Stimulated activated CD4-positive, alpha-beta T cell treated with anti-CD3 and anti-CD28 coated beads, TNF-alpha, amount 100 ng/mL, for 4 hours (primary cell): Measurements from ENCODE around the gene SRGAP3.

ENCODE experiments used
- DNase-seq, 3 experiments: peaks; one replicate each; pipeline ENCODE4 v3.0.0-alpha.2; 2020; ENCODE audit warnings: low read depth in 3 of 3

The SRGAP3 gene

DNA sequence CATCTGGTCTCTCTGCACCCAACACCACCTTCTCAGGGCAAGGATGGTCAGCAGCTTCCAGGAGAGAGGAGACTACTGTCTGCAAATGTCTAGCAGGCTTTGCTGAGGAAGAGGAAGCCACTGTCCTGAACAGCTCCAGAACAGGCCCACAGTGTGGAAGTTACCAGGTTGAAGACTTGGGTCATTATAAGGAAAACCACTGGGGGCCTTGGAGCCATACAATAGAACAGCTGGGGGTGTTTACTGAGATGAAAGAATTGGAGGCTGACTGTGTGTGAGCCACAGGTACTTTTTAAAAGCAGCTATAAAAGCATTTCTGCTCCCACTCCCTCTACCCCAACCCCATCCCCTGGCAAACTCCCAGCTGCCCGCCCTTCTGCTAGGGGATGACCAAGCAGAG is 24.2 kb downstream of the SRGAP3 start:
- no peak for DNase-seq

DNA sequence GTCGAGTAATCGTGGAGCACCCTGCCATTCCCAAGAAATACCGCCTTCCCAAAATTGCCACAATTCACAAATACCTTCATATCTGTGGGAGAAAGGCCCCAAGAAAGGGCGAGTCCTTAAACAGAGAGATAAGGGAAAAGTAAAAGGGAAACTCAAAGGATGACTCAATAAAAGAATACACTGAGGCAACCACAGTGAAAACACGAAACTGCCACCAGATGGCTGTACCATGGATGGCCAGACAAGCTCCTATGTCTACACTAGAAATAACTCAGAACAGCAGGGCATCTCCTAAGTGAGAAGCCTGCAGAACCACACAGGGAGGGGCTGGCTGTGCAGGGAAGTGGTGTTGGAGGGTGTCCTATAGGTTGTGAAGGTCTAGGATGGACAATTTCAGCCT is 25.0 kb downstream of the SRGAP3 start:
- DNase-seq: no peak

DNA sequence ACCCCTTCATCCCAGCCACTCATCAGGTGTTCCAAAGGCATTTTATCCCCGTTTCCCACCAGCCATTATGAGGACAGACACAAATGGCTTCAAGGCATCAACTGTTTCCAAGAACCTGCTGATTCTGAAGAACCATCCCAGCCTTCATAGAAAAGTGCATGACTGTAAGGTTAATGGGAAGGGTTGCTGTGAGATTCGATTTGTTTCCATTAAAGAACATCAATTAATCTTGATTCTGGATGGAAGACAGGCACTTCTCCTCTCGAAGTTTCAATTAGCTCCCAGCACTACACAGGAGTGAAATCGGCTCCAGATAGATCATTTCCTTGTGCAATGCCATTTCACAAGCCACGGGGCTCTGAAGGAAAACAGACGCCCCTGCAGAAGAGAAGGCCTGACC is 25.8 kb downstream of the SRGAP3 start:
- no peak for DNase-seq

DNA sequence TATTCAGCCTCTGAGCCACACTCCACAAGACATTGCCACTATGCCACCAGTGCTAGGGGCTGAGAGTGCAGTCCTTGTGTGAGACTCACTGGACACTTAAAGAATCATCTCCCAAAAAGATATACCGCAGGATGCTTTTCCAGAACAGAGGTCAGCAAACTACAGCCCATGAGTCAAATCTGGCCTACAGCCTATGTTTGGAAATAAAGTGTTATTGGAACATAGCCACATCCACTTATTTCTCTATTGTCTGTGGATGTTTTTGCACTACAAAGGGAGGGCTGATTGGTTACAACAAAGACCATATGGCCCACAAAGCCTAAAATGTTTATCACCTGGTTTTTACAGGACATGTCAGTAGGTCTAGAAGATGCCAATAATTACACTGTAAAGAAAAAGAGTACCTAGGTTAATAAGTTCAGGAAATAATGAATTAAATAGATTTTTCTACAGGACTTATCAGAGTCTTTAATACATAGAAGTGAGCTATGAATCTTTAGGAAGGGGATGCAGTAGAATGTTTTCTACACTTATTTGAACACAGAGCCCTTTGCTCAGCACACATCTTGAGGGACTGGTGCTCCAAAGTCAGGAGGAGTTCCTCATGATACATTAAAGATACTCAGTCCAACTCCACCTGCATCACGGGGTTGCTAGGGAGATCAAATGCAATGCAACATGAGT is 26.3 kb downstream of the SRGAP3 start:
- DNase-seq: no peak

DNA sequence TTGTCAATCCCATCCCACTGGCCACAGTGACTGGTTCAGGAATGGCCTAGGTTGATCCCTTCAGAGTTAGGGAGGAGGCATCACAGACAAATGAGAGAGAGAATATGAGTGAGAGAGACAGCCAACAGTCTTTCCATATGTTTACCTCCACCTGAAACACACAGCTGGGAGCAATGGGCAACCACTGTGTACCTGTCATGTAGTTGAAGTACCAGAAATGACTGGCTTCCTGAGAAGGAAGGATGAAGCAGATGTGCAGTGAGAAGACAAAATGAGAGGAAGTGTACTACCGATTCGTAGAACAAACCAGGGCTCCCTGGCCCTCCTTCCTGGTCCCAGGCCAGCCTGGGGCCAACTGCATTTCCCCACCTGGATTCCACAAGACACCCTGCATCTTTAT is 27.4 kb downstream of the SRGAP3 start:
- DNase-seq: no peak

DNA sequence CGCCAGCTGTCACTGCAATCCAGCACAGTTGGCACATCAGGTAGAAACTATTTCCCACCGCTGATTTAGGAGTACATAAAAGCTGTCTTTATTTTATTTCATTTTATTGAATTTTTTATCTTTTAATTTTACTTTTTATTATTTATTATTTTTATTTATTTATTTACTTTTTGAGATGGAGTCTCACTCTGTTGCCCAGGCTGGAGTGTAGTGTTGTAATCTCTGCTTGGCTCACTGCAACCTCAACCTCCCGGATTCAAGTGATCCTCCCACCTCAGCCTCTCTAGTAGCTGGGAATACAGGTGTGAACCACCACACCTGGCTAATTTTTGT is 31.0 kb downstream of the SRGAP3 start:
- no peak for DNase-seq

DNA sequence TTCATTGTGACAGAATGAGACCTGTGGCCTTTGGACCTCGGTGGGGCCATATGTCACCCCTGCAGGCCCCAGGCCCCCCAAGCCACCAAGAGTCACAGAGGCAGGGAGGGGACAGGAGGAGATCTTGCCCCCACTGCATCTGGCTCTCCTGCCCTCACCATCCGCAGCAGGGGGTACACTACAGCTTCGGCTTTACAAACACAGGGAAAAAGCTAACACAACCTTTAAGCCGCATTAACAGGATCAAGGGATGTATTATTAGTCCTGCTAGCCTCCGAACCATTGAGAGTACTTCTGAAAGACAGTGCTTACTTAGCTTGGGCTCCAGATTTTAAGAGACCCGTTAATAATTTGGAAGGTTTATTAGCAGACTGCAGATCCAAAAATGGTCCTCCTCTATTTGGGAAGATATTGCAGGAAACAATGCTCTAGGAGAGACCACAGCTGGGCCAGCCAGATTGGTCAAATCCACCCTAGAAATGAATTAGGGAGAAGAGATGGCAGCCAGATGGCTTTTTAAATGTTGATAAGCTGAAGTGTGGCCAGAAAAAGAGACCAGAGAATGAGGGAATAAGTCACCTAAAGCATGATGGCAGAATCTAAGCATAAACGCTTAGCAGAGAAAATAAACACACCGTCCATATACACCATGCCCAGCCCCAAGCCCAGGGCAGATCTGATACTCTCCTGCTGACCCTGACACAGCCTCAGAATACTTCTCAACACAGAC is 31.5 kb downstream of the SRGAP3 start:
- DNase-seq: no peak

DNA sequence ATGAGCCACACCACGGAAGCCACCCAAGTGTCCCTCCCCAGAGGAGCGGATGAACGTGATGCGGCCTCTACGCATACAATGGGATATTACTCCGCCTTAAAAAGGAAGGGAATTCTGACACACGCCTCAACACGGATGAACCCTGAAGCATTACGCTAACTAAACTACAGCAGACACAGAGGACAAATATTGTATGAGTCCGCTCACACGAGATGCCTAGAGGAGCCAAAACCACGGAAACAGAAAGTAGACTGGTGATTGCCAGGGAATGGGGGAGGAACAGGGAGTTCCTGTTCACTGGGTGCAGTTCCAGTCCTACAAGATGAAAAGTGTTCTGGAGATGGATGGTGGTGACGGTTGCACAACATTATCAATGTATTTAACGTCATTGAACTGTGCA is 32.7 kb downstream of the SRGAP3 start:
- no peak for DNase-seq

DNA sequence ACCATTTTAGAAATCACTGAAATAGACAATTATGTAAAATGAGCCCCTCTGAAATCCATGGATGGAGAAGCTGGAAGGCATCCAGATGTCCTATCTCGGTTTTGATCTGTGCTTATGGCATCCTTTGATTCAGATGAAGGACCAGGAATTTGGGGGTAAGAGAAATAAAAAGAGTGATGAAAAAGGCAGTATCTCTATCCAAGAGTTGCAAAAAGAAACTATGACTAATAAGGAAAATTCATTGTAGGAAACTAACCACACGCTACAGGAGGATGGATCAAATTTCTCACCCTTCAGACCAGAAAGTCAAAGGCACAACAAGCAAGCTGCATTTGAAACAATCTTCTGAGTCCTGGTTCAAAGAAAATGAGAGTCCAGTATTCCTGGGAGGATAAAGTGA is 34.8 kb downstream of the SRGAP3 start:
- no peak for DNase-seq

DNA sequence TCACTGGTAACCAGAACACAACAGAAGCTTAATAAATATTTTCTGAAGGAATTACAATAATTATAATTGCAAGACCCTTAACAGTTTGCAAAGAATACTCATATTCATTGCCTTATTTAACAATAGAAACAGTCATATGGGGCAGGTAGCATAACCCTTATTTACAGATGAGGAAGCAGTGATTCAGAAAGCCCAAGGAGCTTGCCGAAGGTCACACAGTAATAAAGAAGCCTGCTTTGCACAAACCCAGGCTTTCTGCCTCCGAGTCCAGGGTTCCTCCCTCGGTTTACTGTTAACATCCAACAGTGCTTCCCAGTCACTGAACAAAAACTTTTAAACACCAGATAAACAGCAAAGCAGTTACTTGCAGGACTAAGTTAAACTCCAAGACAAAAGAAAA is 35.3 kb downstream of the SRGAP3 start:
- DNase-seq: no peak

DNA sequence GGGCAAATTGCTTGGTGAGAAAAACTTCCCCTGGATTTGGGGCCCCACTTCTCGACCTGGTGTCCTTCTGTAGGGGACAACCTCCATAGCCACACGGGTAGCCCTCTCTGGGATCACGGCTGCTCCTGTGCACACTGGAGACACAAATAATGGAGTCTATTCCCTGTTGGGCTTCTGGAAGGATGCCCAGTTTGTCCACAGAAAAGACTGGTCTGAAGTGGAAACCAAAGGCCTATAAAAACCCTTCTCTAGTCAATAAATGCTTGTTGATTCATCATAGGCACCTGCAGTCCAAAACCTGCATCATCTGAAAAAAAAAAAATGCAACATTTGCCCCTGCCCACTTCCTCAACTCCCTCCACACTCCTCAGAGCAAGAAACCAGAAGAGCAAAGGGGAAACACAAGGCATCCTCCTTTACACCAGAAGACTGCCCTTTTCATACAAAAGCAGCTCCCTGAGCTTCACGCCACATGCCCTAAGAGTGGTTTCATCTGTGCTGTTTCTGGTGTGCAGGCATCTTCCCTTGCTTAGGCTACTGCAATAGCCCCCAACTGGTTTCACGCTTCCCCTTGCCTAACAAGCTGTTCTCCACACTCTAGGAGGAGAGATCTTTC is 36.3 kb downstream of the SRGAP3 start:
- no peak for DNase-seq

DNA sequence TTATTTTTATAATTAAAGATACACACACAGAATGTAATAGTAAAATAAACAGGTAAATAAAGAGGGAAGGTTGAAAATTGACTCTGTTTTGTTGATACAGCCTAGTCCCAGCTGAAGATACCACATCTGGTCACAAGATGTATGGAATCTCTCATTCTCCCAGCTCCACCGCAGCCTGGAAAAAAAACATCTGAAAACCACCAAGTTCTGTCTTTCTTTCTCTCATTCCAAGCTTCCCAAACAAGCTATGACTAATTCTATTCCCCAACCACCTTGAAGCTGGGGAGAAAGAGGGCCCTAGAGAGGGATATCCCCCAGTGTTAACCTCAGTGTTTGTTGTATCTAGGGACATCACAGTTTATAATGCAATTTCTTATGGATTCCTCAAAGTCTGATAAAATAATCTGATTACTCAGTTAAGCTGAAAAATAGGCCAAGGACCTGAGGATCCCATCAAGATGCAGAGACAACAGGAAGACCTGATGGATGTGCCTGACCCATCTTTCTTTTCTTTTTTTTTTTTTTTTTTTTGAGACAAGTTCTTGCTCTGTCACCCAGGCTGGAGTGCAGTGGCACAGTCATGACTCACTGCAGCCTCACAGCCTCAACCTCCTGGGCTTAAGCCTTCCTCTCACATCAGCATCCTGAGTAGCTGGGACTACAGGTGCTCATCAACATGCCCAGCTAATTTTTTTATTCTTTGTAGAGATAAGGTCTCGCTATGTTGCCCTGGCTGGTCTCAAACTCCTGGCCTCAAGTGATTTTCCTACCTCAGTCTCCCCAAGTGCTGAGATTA is 38.1 kb downstream of the SRGAP3 start:
- DNase-seq: no peak

DNA sequence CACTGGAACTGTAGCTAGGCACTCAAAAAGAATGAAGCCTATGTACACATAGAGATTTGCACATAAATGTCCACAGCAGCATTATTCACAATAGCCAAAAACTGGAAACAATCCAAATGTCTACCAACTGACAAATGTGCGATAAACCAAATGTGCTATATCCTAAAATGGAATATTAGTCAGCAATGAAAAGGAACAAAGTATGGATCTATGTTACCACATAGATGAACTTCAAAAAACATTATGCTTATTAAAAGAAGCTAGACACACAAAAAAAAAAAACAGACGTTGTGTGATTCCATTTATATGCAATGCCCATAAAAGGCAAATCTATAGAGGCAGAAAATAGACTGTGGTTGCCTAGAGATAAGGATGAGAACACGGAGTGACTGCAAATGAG is 39.7 kb downstream of the SRGAP3 start:
- no peak for DNase-seq

DNA sequence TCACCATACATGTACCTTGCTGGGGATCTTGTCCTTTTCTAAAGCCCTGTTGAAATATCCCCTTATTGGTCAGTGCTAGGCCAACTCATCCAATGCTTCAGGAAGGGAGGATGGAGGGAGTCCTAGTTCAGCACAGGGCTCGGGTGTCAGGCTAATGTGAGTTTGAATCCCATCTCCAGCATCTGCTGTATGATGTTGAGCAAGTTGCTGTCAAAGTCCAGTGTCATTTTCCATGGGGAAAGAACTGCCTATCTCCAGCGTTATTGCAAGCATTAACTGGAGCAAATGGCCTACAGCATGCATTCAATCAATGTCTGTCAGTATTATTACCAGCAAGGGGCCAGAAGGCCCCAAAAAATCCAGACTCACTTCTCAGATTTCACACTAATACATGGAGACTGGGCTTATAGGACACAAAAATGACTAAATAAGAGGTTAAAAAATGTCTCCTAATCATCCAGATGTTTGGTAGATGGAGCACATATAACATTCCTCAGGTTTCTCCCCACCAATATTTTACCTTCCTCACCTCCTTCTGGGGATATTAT is 40.8 kb downstream of the SRGAP3 start:
- DNase-seq: no peak

DNA sequence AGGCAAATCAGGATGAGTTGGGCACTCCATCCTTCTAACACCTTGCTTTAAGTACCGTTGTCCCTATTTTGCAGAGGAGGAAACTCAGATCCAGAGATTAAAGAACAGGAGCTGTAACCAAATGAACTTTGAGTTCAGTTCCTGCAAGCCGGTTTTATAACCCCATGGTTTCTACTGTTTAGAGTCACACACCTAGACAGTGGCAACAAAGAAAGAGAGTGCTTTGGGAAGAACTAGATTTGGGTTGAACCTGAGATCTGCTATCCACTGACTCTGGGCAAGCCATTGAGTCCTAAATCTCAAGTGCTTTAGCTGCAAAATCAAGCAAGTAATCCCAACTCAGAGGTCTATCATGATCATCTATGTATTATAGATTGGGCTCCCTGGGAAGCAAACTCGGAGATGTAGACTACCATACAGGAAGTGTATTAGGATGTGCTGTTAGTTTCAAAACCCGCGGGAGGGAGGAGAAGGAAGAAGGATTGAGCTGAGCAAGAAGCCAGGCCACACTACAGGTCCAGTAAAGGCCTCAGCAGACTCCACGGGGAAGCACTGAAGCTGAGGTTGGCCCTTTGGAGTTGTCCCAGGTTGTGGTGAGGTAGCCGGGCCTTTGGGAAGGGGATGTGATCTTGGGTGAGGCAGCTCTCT is 42.2 kb downstream of the SRGAP3 start:
- no peak for DNase-seq

DNA sequence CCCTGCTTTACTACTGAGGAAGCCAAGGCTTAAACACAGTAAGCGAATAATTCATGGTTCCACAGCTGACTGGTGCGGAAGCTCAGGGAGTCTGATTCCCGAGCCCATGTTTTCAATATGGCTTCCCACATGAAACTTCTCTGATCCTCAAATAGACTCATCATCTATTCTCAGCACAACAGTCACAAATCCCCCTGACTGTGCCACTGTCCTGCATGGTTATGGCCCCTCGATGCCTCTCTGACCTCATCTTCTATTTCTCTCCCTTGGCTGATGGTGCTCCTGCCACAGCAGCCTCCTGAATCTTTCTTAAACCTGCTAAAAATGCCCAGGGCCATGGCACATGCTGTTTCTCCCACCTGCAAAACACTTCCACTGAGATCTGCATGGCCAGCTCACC is 43.2 kb downstream of the SRGAP3 start:
- no peak for DNase-seq

DNA sequence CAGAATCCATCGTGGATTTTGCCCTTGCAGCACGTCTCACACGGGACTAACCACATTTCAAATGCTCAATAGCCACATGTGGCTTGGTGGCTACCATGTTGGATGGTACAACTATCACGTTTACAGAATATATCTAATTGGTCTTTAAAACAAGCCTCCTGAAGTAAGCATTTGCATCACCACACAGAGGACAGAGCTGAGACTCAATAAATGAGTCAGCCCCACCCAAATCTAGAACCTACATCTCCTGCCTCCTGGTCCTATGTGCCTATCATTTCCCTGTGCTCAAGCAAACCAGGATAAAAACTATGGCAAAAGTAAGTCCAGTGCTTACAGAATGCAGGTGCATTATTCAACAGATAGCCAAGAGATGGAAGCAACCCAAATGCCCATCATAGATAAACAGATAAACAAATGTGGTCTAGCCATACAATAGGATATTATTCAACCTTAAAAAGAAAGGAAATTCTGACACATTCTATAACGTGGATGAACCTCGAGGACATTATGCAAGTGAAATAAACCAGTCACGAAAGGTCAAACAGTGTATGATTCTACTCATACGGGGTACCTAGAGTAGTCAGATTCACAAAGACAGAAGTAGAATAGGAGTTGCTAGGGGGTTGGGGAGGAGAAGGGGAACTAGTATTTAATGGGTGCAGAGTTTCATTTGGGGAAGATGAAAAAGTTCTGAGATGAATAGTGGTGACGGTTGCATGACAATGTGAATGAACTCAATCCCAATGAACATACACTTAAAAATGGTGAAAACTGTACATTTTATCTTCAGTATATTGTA is 43.9 kb downstream of the SRGAP3 start:
- DNase-seq: no peak

DNA sequence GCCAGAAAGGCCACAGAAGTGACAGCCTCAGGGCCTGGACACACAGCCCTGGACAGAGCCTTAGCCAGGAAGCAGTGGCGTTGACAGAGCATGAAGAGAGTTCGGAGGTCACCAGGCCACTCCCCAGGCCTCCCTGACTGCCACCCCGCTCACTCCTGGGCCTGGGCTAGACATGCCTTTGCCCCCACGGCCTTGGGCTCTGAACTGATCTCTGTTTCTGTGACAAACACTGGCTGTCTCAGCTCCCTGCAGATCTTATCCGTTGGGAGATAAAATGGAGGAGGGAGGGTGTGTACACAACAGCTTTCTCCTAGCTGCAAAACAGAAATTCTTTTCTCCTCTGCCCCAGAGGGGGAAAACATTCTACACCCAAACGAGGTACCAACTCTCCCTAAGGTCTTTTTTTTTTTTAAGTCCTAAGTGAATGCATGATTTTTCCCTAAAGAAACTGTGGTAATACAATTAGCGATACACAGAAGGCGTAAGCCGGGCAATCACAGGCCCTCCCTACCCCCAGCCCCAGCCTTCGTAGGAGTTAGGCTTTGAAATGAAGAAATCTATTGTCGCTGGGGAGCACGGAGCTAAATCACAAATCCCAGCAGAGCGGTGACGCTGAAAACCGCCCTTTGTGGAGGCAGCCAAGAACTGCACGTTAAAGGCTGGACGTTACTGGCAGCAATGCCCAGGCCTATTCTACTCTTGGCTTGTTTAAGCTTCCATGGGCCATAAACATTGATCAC is 45.0 kb downstream of the SRGAP3 start:
- DNase-seq: no peak

DNA sequence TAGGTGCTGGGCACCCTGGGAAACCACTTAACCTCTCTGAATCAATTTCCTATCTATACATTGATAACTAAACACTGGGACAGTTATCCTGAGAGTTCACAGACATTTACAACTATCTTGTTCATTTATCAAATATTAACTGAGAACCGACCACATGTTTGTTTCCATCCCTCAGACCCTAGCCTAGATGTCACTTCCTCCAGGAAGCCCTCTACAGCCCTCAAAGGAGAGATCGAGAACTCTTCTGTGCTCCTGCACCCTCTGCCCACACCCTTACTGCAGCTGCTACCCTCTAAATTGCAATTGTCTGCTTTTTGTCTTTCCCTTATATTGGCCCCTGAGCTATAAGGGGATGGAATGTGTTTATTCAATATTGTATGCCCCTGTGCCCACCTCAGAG is 46.1 kb downstream of the SRGAP3 start:
- no peak for DNase-seq

DNA sequence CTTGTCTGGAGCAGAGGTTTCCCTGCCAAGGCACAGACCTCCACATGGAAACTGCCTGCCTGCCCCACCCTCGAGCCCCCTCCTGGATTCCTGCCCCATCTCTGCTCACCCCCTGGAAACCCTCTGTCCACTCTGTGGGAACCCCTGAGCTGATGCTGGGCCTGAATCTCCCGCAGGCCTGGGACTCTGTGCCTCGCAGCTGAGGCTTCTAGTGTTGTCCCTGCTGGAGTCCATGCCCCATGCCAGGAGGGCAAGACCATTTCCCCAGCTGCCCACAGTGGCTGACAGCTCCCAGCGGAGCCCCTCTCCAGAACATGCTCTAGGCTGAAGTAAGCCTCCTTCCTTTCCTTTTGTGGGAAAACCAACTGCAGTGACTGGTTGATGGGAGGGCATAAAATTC is 46.9 kb downstream of the SRGAP3 start:
- DNase-seq: no peak
